H1 (cell line): ENCODE measurements around the gene OPCML. TPM values are rescaled to one million over a fixed set of nuclear protein-coding genes. Genes with fewer than 3 reads are reported as not detected.

Source experiments
- CTCF ChIA-PET: fragments of 300-600 bp; sonication (Branson Sonifier 250); formaldehyde crosslinking; loops from one replicate; lab custom pipeline; 2021; ENCODE audit not compliant: partially characterized antibody; lab: Charles Lee
- POLR2A ChIA-PET: fragments of 300-600 bp; sonication (Branson Sonifier 250); formaldehyde crosslinking; loops from one replicate; lab custom pipeline; 2021; ENCODE audit warnings: inconsistent platforms; ENCODE audit not compliant: partially characterized antibody; lab: Charles Lee
- DNase-seq, 2 experiments: peaks; one replicate each; pipeline versions ENCODE4 v3.0.0 to v3.0.0-alpha.2; 2010 to 2022; ENCODE audit warnings: low spot score in 2 of 2, low read depth in 1 of 2, mixed read lengths in 1 of 2
- FAIRE-seq: peaks from 2 replicates; lab custom pipeline; 2011; peaks lifted over from hg19 to GRCh38; lab: Jason Lieb, UNC
- H2AFZ ChIP-seq: 2 replicates; pipeline ENCODE4 v1.8.1; 2012; ENCODE audit warnings: low read length, inconsistent platforms
- H2AK5ac ChIP-seq: 2 replicates; pipeline ENCODE4 v1.6.1; 2013; ENCODE audit warnings: low read depth, low read length
- H2BK120ac ChIP-seq: replicated peaks from 2 replicates; pipeline ENCODE3; 2013; ENCODE audit warnings: low read depth, low read length, inconsistent platforms
- H2BK12ac ChIP-seq: 2 replicates; pipeline ENCODE4 v1.6.1; 2013; ENCODE audit warnings: low read depth, low read length
- H2BK15ac ChIP-seq: 2 replicates; pipeline ENCODE4 v1.6.1; 2013; ENCODE audit warnings: low read length
- H2BK20ac ChIP-seq: 2 replicates; pipeline ENCODE4 v1.6.1; 2013; ENCODE audit warnings: low read length
- H2BK5ac ChIP-seq: 2 replicates; pipeline ENCODE4 v1.6.1; 2013; ENCODE audit warnings: low read depth, low read length
- H3K14ac ChIP-seq: 2 replicates; pipeline ENCODE4 v1.6.1; 2013; ENCODE audit warnings: inconsistent platforms; ENCODE audit not compliant: insufficient read length
- H3K18ac ChIP-seq: 2 replicates; pipeline ENCODE4 v1.6.1; 2013; ENCODE audit warnings: low read length; ENCODE audit errors: extremely low read depth
- H3K23ac ChIP-seq: 2 replicates; pipeline ENCODE4 v1.6.1; 2013; ENCODE audit warnings: inconsistent platforms; ENCODE audit not compliant: insufficient read length
- H3K23me2 ChIP-seq: 2 replicates; pipeline ENCODE4 v1.6.1; 2013; ENCODE audit warnings: low read depth, low read length
- H3K27ac ChIP-seq: 2 replicates; pipeline ENCODE4 v1.6.1; 2011; ENCODE audit warnings: low read depth, low read length, inconsistent platforms
- H3K27me3 ChIP-seq, 4 experiments: replicated peaks in 1 of 4; 1 replicate in 1 of 4; 2 replicates in 3 of 4; pipeline versions ENCODE4 v1.6.1 to v1.8.1; 2011 to 2013; ENCODE audit warnings: low read length in 3 of 4, mild to moderate bottlenecking in 3 of 4, inconsistent platforms in 2 of 4, mixed read lengths in 2 of 4, moderate library complexity in 1 of 4; ENCODE audit not compliant: control insufficient read depth in 3 of 4, insufficient read depth in 3 of 4; ENCODE audit errors: extremely low read depth in 1 of 4
- H3K36me3 ChIP-seq, 4 experiments: 2 replicates each; pipeline versions ENCODE4 v1.6.1 to v1.8.1; 2011 to 2013; ENCODE audit warnings: mild to moderate bottlenecking in 4 of 4, low read length in 3 of 4, moderate library complexity in 2 of 4, control low read depth in 1 of 4, inconsistent platforms in 1 of 4; ENCODE audit not compliant: insufficient read depth in 4 of 4, control insufficient read depth in 2 of 4
- H3K4ac ChIP-seq: replicated peaks from 2 replicates; pipeline ENCODE3; 2013; ENCODE audit warnings: low read length, low read depth, mixed read lengths, inconsistent platforms; ENCODE audit not compliant: insufficient read length
- H3K4me1 ChIP-seq, 4 experiments: replicated peaks in 1 of 4; 1 replicate in 1 of 4; 2 replicates in 3 of 4; pipeline versions ENCODE4 v1.6.1 to v1.8.1; 2011 to 2013; ENCODE audit warnings: low read length in 3 of 4, inconsistent platforms in 2 of 4, mixed read lengths in 1 of 4; ENCODE audit not compliant: insufficient read depth in 4 of 4, control insufficient read depth in 3 of 4
- H3K4me2 ChIP-seq, 2 experiments: 2 replicates each; pipeline versions ENCODE4 v1.6.1 to v1.8.1; 2011 to 2013; ENCODE audit warnings: low read depth in 2 of 2, low read length in 2 of 2, control low read depth in 1 of 2, inconsistent platforms in 1 of 2, mild to moderate bottlenecking in 1 of 2; ENCODE audit not compliant: insufficient read depth in 1 of 2
- H3K4me3 ChIP-seq, 4 experiments: fragments of 200-600, 300-600 bp in 1 of 4; sonication (generic), shearing (Covaris generic), sonication (Bioruptor Twin) in 1 of 4; 2 replicates each; pipeline versions ENCODE4 v1.5.1 to v1.8.1; 2011 to 2016; ENCODE audit warnings: low read length in 4 of 4, low read depth in 3 of 4, control low read depth in 2 of 4, inconsistent platforms in 2 of 4, mild to moderate bottlenecking in 2 of 4, mixed read lengths in 1 of 4, moderate library complexity in 1 of 4; ENCODE audit not compliant: insufficient read depth in 2 of 4; ENCODE audit errors: extremely low read depth in 1 of 4
- H3K56ac ChIP-seq: replicated peaks from 2 replicates; pipeline ENCODE3; 2013; ENCODE audit warnings: low read depth, mild to moderate bottlenecking, mixed read lengths, low read length, inconsistent platforms; ENCODE audit not compliant: insufficient read length
- H3K79me1 ChIP-seq: 2 replicates; pipeline ENCODE4 v1.6.1; 2013; ENCODE audit warnings: low read depth, low read length, control low read depth
- H3K79me2 ChIP-seq, 2 experiments: 2 replicates each; pipeline versions ENCODE4 v1.6.1 to v1.8.1; 2012 to 2013; ENCODE audit warnings: low read length in 2 of 2, mild to moderate bottlenecking in 2 of 2, inconsistent platforms in 1 of 2; ENCODE audit not compliant: insufficient read depth in 2 of 2, control insufficient read depth in 1 of 2
- H3K9ac ChIP-seq, 4 experiments: replicated peaks in 1 of 4; 1 replicate in 1 of 4; 2 replicates in 3 of 4; pipeline versions ENCODE4 v1.6.1 to v1.8.1; 2011 to 2013; ENCODE audit warnings: low read depth in 3 of 4, low read length in 3 of 4, control low read depth in 2 of 4, mild to moderate bottlenecking in 2 of 4, moderate library complexity in 2 of 4, inconsistent platforms in 1 of 4; ENCODE audit errors: extremely low read depth in 1 of 4
- H3K9me3 ChIP-seq, 2 experiments: 2 replicates each; pipeline versions ENCODE4 v1.6.1 to v1.8.1; 2012 to 2013; ENCODE audit warnings: mild to moderate bottlenecking in 2 of 2, moderate library complexity in 2 of 2, control low read depth in 1 of 2, inconsistent platforms in 1 of 2, low read depth in 1 of 2, low read length in 1 of 2, mixed read lengths in 1 of 2; ENCODE audit not compliant: insufficient read depth in 2 of 2
- H4K20me1 ChIP-seq, 2 experiments: replicated peaks in 1 of 2; 2 replicates each; pipeline versions ENCODE3 to v1.8.1; 2011 to 2013; ENCODE audit warnings: inconsistent platforms in 2 of 2, low read length in 2 of 2, mild to moderate bottlenecking in 1 of 2; ENCODE audit not compliant: insufficient read depth in 2 of 2, control insufficient read depth in 1 of 2
- H4K5ac ChIP-seq: 2 replicates; pipeline ENCODE4 v1.6.1; 2013; ENCODE audit warnings: low read length, low read depth, mixed read lengths, inconsistent platforms; ENCODE audit not compliant: insufficient read length
- H4K8ac ChIP-seq: 2 replicates; pipeline ENCODE4 v1.8.0; 2013; ENCODE audit warnings: mild to moderate bottlenecking, moderate library complexity, low read length, inconsistent platforms; ENCODE audit not compliant: insufficient read depth; ENCODE audit errors: extremely low read depth
- H4K91ac ChIP-seq: replicated peaks from 2 replicates; pipeline ENCODE3; 2013; ENCODE audit warnings: low read length, mixed read lengths, inconsistent platforms; ENCODE audit not compliant: insufficient read length
- CHD1 ChIP-seq: IDR thresholded peaks from 2 replicates; pipeline ENCODE4 v1.6.1; 2012; ENCODE audit warnings: low read depth, low read length, improper control_type of control experiment
- EZH2 ChIP-seq: fragments of 200-600 bp; sonication (generic); IDR thresholded peaks from 2 replicates; pipeline ENCODE4 v1.7.1; 2012; ENCODE audit warnings: low read depth, mild to moderate bottlenecking, moderate library complexity, low read length, inconsistent platforms; ENCODE audit not compliant: severe bottlenecking
- KDM4A ChIP-seq: IDR thresholded peaks from one replicate; pipeline ENCODE4 v1.7.1; 2012; ENCODE audit warnings: low read depth, mild to moderate bottlenecking, moderate library complexity, low read length, inconsistent platforms; ENCODE audit not compliant: severe bottlenecking
- KDM5A ChIP-seq: fragments of 200-600 bp; IDR thresholded peaks from 2 replicates; pipeline ENCODE4 v1.7.1; 2012; ENCODE audit warnings: mild to moderate bottlenecking, low read length, inconsistent platforms, mixed read lengths
- SUZ12 ChIP-seq: fragments of 200-600 bp; sonication (generic); IDR thresholded peaks from 2 replicates; pipeline ENCODE4 v1.6.1; 2012; ENCODE audit warnings: mild to moderate bottlenecking, inconsistent platforms, low read length, moderate library complexity, mixed read lengths
- WGBS, 2 experiments: shearing (Covaris generic) in 1 of 2; methylation state at CpG; one replicate each; pipeline versions ENCODE4 v1.1.6 to v1.1.7; 2013 to 2015; ENCODE audit warnings: low lambda C conversion rate in 2 of 2, mixed read lengths in 2 of 2, inconsistent platforms in 1 of 2, low coverage in 1 of 2, missing lambda C conversion rate in 1 of 2; ENCODE audit not compliant: insufficient replicate concordance in 2 of 2, insufficient coverage in 1 of 2, insufficient read length in 1 of 2; ENCODE audit errors: extremely low coverage in 1 of 2, missing lambda C conversion rate in 1 of 2; 5-methylcytosine and 5-hydroxymethylcytosine counted together
- polyA plus RNA-seq, 7 experiments: library from polyadenylated mRNA; depleted of rRNA in 3 of 7; stranded (reverse) in 5 of 7; unstranded in 2 of 7; fragments of >200 nt in 5 of 7; fragments of 200-250 nt in 2 of 7; gene quantifications; 1 replicate in 5 of 7; 2 replicates in 1 of 7; 4 replicates in 1 of 7; pipeline versions ENCODE4 v1.2.1 to v1.2.3, GENCODE V29; 2011 to 2013; ENCODE audit warnings: missing spikeins in 2 of 7, mixed read lengths in 2 of 7
- total RNA-seq: library from RNA; stranded (reverse); fragmentation: NEBNext Ultra II Directional; extraction: Animal tissue kit (Norgen Biotek cat#: 25700); gene quantifications from 2 replicates; pipeline ENCODE4 v1.2.1, GENCODE V29; 2021
- TF ChIP-seq, protein P1 (sequence below): IDR thresholded peaks from 2 replicates; pipeline ENCODE4 v1.6.1; 2012; ENCODE audit warnings: inconsistent platforms

OPCML gene
- total and polyA plus RNA-seq, 2 of the 8 experiments (the other 6 are each of a cell fraction or from before 2014, with no cell fraction given), result 2.3 to 3.1 TPM

DNA sequence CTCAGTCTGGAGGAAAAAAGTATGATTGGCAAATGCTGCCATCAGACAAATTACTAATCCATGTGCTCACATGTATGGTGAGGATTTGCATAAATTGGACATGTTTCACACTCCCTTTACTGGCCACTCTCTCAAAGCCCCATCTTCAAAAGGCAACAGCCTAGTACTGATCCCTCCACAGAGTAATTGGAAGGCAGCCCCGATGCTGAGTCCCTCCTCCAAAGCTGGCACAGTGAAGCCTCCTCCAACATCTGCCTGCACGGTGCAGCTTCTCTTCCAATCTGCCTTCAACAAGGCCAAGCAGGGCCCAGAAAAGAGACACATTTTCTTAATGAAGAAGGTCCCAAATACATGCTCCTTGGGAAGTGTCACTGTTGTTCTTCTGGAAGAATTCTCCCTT is 350.6 kb downstream of the OPCML start:
- Histone ChIP-seq H4K91ac (no peak overlapping the region), H3K56ac (no peak overlapping the region), H3K18ac (no peak overlapping the region), H2AK5ac (no peak overlapping the region), H3K9ac (no peak overlapping the region), H2BK20ac (no peak overlapping the region), H2BK12ac (no peak overlapping the region), H2BK5ac (no peak overlapping the region), H4K20me1 (no peaks in the 10 kb centered on the region), H3K4ac (no peak overlapping the region), H3K27ac (no peak overlapping the region), H3K79me2 (no peaks in the 10 kb centered on the region), H3K36me3 (no peaks in the 10 kb centered on the region), H3K27me3 (no peaks in the 10 kb centered on the region), H2AFZ (no peak overlapping the region), H2BK15ac (no peak overlapping the region), H3K4me1 (no peaks in the 10 kb centered on the region), H3K14ac (no peak overlapping the region), H4K8ac (no peak overlapping the region), H3K23ac (no peak overlapping the region), H3K79me1 (no peaks in the 10 kb centered on the region), H4K5ac (no peak overlapping the region), H3K4me3 (no peak overlapping the region), H3K23me2 (no peaks in the 10 kb centered on the region), H2BK120ac (no peak overlapping the region), H3K4me2 (no peak overlapping the region), H3K9me3 (no peaks in the 10 kb centered on the region)
- FAIRE-seq (no peak), DNase-seq (no peak)
- ChIA-PET CTCF (interaction anchor here (0.7 to 1.4 kb wide), 3 partner anchors 13 to 79 kb away, joined by 3 to 4 read pairs (median 3); no protein-coding TSS in a partner anchor), POLR2A (no interaction called here)
- TF ChIP-seq, protein P1, sequence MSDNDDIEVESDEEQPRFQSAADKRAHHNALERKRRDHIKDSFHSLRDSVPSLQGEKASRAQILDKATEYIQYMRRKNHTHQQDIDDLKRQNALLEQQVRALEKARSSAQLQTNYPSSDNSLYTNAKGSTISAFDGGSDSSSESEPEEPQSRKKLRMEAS, result no peak
- TF ChIP-seq EZH2, result no peak
- no peak for TF ChIP-seq KDM4A
- TF ChIP-seq SUZ12, result no peak
- no peak for TF ChIP-seq KDM5A
- TF ChIP-seq CHD1, result no peak
- WGBS, 2 experiments, result 76% methylated on average over 2 of the region's 2 CpGs; no CpG with 5 or more reads in 1 of the 2 experiments
